ENCODE measurements around the gene ZNF575.

DNA sequence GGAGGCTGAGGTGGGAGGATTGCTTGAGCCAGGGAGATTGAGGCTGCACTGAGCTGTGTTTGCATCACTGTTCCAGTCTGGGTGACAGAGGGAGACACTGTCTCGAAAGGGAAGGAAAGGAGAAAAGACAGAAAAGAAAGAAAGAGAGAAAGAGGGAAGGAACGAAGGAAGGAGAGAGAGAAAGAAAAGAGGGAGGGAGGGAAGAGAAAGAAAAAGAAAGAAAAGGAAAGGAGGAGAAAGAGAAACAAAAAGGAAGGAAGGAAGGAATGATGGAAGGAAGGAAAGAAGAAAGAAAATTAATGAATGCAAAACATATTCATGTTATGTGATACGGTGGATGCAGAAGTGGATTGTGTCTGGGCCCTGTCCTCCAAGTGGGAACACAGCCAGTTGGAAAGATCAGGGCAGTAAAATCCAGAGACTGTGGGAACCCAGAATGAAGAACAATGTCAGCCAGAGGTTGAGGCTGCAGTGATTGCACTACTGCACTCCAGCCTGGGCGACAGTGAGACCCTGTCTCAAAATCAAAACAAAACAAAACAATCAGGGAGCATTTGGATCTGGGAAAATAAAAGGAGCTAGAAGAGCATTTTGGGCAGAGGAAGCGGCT is 34.6 kb upstream of the ZNF575 start:
- TF ChIP-seq CTCF (conservative IDR thresholded peaks at IDR 0.05), result no peak
- no peak for TF ChIP-seq ZFX (IDR thresholded peaks at IDR 0.05)

Measured in C4-2B (cell line).